Measurements from ENCODE around the gene GART.
"Not testable (repeated sequence)": the region's sequence is repeated elsewhere in the genome, so short reads cannot be mapped to it uniquely, and the experiment has no call there.

GART gene

DNA sequence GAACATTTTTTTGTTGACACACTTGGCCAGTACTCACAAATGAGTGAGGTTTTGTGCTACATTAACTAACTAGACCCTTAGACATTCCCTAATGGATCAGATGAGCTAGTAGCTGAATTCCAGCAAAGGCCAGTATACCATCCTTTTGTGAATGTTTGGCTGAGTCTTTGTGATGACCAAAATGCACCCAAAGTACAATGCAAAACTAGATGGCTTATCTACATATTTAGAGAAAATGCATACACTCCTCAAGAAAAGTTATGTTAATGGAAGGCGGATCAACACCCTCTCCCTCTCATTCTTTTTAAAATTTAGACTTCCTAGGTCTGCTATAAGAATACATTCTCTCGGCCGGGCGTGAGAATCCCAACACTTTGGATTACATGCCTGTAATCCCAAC lies 30.3 kb downstream of the GART start:
- DNase-seq: no peak

- DNase-seq: no peak
Measured at GRCh38 chr21:33510826-33511225, 31.1 kb downstream of the GART start.

- not testable (repeated sequence) for DNase-seq
Measured at GRCh38 chr21:33507003-33507402, 34.9 kb downstream of the GART start.

DNA sequence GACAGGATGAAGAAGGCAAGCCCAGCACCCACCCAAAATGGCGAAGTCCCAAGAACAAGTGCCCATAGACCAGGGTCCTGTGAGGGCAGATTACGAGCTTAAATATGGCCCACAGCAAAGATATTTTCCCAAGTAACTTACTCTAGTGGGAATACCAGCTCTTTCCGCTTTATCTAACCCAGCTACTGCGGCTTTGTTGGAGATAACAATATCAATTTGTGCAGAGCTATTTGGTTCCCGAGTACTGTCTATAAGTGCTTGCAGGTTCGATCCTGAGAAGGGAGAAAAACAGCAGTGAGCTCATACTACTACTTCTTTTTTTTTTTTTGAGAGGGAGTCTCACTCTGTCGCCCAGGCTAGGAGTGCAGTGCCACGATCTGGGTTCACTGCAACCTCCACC lies 36.1 kb downstream of the GART start:
- no peak for DNase-seq

DNA sequence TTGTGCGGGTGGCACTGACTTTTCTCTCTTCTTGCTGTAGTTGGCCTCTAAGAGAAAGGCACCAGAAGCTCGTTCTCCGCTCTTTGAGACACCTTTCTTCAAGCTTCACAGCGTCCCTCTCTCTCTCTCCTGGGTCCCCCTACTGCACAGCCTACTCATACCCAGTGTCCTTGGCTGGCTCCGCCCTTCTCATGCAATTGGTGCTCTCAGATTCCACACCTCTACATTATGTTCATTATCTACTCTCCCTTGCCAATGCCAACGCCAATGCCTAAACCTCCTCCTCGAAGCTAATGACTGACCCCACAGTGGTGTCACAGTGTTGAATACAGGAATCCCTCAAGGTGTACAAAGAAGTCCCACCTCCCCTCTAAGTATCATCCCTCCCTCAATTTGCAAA lies 45.6 kb downstream of the GART start:
- no peak for DNase-seq

GRCh38 chr21:33495743-33496142 lies 46.2 kb downstream of the GART start:
- DNase-seq: no peak

DNA sequence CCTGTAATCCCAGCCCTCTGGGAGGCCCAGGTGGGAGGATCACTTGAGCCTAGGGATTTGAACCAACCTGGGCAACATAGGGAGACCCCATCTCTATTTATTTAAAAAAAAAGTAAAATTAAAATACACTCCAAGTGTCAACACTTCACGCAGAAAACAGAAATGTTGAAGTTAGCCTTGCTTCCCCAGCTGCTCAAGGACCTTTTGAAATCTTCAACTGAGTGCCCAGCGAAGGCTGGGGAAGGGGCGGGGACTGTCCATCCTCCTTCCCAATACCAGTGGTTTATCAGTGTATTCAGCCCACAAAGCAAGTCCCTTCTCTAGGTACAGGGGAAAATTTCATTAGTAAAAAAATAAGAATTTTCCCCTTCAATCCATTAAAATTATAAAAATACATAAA lies 48.2 kb downstream of the GART start:
- DNase-seq: no peak

DNA sequence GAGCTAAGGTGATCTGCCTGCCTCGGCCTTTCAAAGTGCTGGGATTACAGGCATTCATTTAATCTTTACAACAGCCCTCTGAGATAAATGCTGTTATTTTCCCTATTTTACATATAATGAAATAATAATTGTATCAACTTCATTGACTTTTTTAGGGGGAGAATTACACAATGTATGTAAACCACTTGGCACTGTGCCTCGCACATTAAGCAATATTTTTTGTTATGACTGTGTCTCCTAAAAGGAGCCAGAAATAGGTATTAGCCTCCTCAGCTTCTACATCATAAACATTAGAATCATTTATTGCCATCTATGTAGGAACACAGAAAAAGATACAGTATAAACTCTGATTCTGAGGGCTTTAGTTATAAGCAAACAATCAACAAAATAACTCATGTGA lies 49.3 kb downstream of the GART start:
- no peak for DNase-seq

DNA sequence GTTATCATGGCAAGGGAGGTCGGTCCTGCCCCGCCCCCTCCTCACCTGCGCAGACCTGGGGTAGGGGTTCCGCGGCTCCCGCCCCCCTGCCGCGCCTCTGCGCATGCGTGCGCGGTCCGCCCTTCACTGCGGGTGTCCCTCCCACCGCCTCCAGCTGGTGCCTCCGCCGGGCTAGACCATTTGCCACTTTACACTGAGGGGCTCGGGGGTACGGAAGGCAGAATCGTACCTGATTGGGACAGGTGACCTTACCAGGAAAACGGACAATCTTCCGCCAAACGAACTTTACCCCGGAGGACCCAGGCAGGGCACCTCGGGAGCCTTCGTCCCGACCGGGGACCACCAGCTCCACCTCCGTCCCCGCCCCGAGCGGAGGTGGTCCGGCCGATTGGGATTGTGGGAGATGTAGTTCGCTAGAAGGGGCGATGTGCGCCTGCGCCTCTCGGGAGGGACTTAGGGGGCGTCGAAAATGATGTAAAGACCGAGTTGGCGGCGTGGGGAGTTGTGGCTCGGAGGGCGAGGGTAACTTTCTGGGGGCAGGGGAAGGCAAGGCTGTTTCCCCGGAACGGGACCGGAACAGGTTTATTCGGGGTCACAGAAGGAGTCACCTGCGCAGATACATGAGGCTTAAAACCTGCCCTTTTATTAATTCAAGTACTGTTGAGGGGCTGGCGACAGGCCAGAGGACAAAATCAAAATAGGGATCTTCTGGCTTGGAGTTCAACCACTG lies 50.4 kb downstream of the GART start, which contains the start of gene DNAJC28:
TSS of gene DNAJC28 (minus strand) at position 344 of the 730 bp plus-strand sequence. CDS start 2,323 bp downstream, outside the sequence.
- DNase-seq: peak; percentile 95

DNA sequence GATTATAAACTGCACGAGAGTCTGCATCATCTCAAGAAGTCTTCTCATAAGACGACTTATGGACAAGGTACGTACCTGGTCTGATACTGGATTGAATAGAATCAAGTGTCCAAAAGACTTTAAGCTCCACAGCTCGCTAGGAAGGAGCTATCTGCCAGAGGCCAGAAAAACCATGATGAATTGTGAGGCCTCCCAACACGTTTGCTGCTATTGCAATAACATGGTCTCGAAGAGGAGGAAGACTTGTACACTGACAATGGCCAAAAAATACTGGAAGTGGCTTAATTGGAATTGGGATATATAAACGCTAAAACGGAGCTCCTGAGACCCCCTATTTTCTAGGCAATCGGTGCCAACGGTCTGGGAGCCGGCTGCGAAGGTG lies 50.9 kb downstream of the GART start:
- no peak for DNase-seq

DNA sequence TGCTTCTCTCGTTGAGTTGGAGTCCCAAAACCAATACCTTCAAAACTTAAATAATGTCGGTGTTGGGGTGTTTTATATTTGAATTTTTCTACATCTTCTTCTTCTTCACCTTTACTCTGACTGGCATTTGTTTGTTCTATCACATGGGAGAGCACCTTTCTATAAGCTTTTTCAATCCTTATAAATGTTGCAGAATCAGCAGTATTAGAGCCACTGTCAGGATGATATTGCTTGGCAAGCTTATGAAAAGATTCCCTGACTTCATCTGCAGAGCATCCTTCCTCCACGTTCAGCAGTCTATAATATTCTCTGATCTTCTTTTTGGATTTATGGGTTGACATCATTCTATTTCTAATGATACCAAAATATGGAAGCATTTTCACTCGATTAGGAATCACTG lies 53.0 kb downstream of the GART start:
- no peak for DNase-seq

DNA sequence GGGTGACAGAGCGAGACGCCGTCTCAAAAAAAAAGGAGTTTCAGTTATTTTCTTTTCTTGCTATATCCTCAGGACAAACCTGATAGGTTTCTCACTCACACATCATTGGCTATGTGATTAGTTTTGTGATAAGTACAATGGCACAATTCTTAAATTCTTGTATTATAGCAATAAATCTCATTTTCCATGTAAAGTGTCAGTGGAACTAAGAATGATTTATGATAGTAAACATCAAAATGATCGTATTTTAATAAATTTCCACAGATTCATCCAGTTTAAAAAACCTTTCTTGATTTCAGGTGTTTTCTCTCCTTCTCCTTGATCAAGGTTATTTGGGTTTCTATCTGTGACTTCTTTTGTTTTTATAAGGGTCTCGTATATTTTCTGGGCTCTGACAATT lies 53.9 kb downstream of the GART start:
- DNase-seq: no peak

DNA sequence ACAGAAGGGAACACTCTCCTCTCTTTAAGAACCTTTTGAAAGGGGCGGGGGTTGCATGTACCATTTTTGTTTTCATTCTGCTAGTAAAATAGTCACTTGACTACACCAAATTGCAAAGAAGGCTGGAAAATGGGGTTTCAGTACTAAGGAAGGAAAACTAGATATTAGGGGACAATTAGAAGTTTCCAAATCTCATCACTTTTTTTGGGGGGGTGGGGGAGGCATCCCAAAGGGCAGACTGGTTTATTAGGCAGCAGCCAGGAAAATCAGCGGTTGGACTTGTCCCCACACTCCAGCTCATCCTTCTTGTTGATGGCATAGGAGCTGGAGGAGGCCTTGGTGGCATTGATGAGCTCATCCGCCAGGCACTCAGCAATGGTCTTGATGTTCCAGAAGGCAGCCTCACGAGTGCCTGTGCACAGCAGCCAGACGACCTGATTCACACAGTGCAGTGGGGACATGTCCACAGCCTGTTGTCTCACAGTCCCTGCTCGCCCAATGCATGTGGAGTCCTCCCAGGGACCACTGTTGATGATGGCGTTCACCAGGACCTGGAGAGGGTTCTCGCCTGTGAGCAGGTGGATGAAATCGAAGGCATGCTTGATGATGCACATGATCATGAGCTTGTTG lies 60.5 kb downstream of the GART start:
- DNase-seq: peak; percentile 89

DNA sequence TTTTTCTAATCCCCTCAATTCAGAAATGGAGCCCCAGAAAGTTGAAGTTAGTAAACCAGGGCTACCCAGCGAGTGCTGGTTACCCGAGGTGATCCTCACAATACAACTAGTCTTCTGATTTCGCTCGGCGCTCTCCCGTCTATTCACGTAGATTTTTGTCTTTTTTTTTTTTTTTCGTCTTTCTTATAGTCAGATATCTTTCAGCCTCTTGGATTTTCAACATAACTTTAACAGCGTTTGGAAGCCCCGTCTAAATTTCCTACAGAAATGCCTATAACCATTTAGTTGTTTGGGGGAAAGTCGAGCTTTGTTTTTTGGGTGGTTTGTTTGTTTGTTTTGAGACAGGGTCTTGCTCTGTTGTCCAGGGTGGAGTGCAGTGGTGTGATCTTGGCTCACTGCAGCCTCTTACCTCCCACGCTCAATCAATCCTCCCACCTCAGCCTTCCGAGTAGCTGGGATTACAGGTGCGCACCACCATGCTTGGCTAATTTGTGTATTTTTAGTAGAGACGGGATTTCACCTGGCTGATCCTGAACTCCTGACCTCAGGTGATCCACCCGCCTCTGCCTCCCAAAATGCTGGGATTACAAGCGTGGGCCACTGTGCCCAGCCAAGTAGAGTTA lies 61.3 kb downstream of the GART start:
- no peak for DNase-seq

DNA sequence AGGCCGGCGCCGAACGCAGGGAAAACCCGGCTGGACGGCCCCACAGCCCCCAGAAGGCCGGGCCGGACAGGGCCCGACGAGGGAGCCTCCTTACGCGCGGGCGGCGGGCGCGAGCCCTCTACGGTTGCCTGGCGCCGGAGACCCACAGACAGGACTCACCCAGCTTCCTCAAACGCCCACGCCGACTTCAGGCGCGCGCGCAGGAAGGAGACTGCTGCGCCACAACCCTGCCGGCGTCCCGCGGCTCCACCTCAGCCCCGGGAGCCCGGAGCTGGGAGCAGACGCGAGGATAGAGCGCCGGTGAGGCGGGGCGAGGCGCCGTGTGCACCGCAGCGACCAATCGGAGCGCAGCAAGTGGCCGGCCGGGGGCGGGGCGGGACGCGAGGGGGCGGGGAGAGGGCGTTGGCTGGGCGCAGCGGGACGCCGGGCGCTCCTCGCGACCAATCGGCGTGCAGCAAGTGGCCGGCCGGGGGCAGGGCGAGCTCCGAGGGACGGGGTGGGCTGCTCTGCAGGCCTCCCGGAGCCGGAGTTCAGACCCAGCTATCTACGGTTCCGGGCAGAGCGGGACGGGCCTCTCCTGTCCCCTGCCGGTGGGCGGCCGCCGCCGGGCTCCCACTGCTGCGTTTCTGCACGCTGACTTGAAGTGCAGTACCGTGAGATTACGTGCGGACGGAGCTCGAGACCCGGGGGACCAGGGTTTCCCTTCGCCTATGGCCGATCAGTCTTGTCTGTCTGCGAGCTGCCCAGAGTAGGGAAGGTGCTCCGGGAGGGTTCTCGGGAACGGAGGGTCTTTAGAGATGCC lies 62.0 kb downstream of the GART start, which contains the start of gene TMEM50B:
TSS of gene TMEM50B (minus strand) at position 296 of the 802 bp plus-strand sequence. CDS start 11,089 bp downstream, outside the sequence.
- DNase-seq: peak; percentile 99

- DNase-seq: peak; percentile 62
Measured at GRCh38 chr21:33478935-33479678, 62.8 kb downstream of the GART start.

DNA sequence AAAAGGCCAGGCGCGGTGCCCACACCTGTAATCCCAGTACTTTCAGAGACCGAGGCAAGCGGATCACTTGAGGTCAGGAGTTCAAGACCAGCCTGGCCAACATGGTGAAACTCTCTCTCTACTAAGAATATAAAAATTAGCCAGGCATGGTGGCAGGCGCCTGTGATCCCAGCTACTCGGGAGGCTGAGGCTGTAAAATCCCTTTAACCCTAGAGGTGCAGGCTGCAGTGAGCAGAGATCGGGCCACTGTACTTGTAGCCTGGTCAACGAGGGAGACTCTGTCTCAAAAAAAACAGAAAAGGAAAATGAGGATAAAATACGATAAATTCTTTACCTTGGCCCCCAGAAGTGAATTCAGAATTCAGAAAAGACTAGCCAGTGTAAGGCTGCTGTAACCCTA lies 63.7 kb downstream of the GART start:
- DNase-seq: no peak

GRCh38 chr21:33477066-33477465 lies 64.9 kb downstream of the GART start:
- DNase-seq: no peak

DNA sequence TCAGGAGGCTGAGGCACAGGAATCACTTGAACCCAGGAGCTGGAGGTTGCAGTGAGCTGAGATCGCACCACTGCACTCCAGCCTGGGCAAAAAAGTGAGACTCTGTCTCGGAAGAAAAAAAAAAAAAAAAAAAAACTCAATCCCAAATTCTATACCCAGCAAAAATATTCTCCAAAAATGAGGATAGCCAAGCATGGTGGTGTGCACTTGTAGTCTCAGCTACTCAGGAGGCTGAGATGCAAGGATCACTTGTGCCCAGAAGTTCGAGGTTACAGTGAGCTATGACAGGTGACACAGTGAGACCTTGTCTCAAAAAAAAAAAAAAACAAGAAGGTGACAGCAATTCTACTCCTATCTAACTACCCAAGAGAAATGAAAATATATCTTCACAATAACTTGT lies 68.6 kb downstream of the GART start:
- no peak for DNase-seq

GRCh38 chr21:33470701-33471100 lies 71.2 kb downstream of the GART start:
- no peak for DNase-seq

DNA sequence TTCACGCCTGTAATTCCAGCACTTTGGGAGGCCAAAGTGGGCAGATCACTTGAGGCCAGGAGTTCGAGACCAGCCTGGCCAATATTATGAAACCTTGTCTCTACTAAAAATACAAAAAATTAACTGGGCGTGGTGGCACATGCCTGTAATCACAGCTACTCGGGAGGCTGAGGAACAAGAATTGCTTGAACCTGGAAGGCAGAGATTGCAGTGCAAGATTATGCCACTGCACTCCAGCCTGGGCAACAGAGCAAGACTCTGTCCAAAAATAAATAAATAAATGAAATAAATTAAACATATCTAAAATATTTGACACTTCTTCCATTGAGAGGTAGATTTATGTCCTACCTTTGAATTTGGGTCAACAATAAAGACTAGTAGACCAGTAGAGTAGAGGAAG lies 72.7 kb downstream of the GART start:
- DNase-seq: not testable (repeated sequence)

DNA sequence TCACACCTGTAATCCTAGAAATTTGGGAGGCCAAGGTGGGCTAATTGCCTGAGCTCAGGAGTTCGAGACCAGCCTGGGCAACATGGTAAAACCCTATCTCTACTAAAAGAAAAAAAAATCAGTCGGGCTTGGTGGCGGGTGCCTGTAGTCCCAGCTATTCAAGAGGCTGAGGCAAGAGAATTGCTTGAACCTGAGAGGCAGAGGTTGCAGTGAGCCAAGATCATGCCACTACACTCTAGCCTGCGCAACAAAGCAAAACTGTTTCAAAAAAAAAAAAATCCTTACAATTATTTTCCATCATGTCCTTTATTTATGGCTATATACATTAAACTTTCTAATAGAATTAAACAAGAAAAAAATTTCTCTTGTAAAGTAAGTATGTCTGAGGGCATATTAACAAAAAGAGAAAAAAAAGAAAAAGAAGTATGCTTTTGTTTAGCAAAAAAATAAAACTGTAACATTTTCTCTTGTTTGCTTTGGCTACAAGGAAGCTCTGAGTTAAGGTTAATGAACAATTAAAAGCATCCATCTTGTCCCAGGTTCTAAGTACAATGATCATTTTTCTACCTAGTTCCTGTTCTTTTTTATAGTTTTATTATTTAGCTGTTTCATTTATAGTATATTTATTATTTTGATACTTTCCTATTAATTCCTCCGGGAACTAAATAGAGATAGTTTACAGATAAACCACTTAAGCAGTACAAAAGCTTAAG lies 80.2 kb downstream of the GART start:
- no peak for DNase-seq

All from islet precursor cell (in vitro differentiated cells).